22Rv1 (cell line): ENCODE results near the gene ATG14.

Source experiments
- CTCF ChIP-seq: fragments of 450-650 bp; IDR thresholded peaks from 2 replicates; pipeline ENCODE4 v1.5.1; 2017; ENCODE audit warnings: mild to moderate bottlenecking
- ZFX ChIP-seq: fragments of 450-650 bp; IDR thresholded peaks from 2 replicates; pipeline ENCODE4 v1.6.1; 2017; ENCODE audit warnings: antibody characterized with exemption, borderline replicate concordance

- no peak for TF ChIP-seq CTCF
- no peak for TF ChIP-seq ZFX
Measured at GRCh38 chr14:55440385-55440784, 28.8 kb upstream of the ATG14 start, which contains the start of gene TBPL2.
